GM23338 (cell line): ENCODE data around the gene LIN7A. TPM values are rescaled to one million over a fixed set of nuclear protein-coding genes. Genes with fewer than 3 reads are reported as not detected.

Experiments used
- ATAC-seq: fragments of 200-7000 bp; cut with Tn5 transposase; 3 replicates; pipeline ENCODE4 v1.9.1; 2020
- DNase-seq: peaks from one replicate; pipeline ENCODE4 v3.0.0-alpha.2; 2015; ENCODE audit warnings: low spot score
- H2AFZ ChIP-seq: fragments of 200-600 bp; sonication (generic); 2 replicates; pipeline ENCODE4 v1.8.0; 2016; ENCODE audit warnings: antibody characterized with exemption, mild to moderate bottlenecking, moderate library complexity
- H3F3A ChIP-seq: fragments of 200-600 bp; sonication (generic); replicated peaks from 2 replicates; pipeline ENCODE4 v1.8.0; 2017; ENCODE audit warnings: antibody characterized with exemption, mixed run types, low read depth
- H3K27ac ChIP-seq: fragments of 200-600 bp; sonication (generic); 2 replicates; pipeline ENCODE4 v1.6.1; 2016; ENCODE audit warnings: low read depth
- H3K27me3 ChIP-seq: fragments of 200-600 bp; sonication (generic); 2 replicates; pipeline ENCODE4 v1.8.0; 2016; ENCODE audit warnings: mild to moderate bottlenecking, mixed run types, moderate library complexity; ENCODE audit not compliant: insufficient read depth
- H3K36me3 ChIP-seq: fragments of 200-600 bp; sonication (generic); 2 replicates; pipeline ENCODE4 v1.8.0; 2016; ENCODE audit warnings: mild to moderate bottlenecking; ENCODE audit not compliant: insufficient read depth
- H3K4me1 ChIP-seq: fragments of 200-600 bp; sonication (generic); 2 replicates; pipeline ENCODE4 v1.8.0; 2016; ENCODE audit warnings: mild to moderate bottlenecking, moderate library complexity; ENCODE audit not compliant: insufficient read depth
- H3K4me2 ChIP-seq: fragments of 200-600 bp; sonication (generic); 2 replicates; pipeline ENCODE4 v1.7.1; 2017; ENCODE audit warnings: mixed run types
- H3K4me3 ChIP-seq: fragments of 200-600 bp; sonication (generic); 2 replicates; pipeline ENCODE4 v1.6.1; 2016; ENCODE audit warnings: mixed run types
- H3K79me2 ChIP-seq: fragments of 200-600 bp; sonication (generic); replicated peaks from 2 replicates; pipeline ENCODE4 v1.8.0; 2017; ENCODE audit warnings: mild to moderate bottlenecking; ENCODE audit not compliant: insufficient read depth
- H3K9me2 ChIP-seq: fragments of 200-600 bp; sonication (generic); 2 replicates; pipeline ENCODE4 v1.8.0; 2017; ENCODE audit not compliant: insufficient read depth
- H4K20me1 ChIP-seq: fragments of 200-600 bp; sonication (generic); replicated peaks from 2 replicates; pipeline ENCODE4 v1.8.0; 2017; ENCODE audit warnings: mild to moderate bottlenecking; ENCODE audit not compliant: insufficient read depth
- H3K27ac Mint-ChIP-seq: 2 replicates; pipeline ENCODE4 v1.8.0; 2020; ENCODE audit warnings: inconsistent platforms, mild to moderate bottlenecking, moderate library complexity, mixed read lengths
- H3K27me3 Mint-ChIP-seq: 3 replicates; pipeline ENCODE4 v1.8.0; 2022; ENCODE audit warnings: low read depth, mild to moderate bottlenecking, moderate library complexity, mixed read lengths, inconsistent platforms; ENCODE audit not compliant: insufficient read depth, poor library complexity
- H3K36me3 Mint-ChIP-seq: 3 replicates; pipeline ENCODE4 v1.8.0; 2021; ENCODE audit warnings: low read depth, mild to moderate bottlenecking, inconsistent platforms, moderate library complexity, mixed read lengths
- H3K4me1 Mint-ChIP-seq: 3 replicates; pipeline ENCODE4 v1.8.0; 2020; ENCODE audit warnings: mild to moderate bottlenecking, inconsistent platforms, mixed read lengths
- H3K4me3 Mint-ChIP-seq: 3 replicates; pipeline ENCODE4 v1.8.0; 2021; ENCODE audit warnings: moderate library complexity, mild to moderate bottlenecking, inconsistent platforms, mixed read lengths
- H3K9me3 Mint-ChIP-seq: 3 replicates; pipeline ENCODE4 v1.8.0; 2020; ENCODE audit warnings: moderate library complexity, mild to moderate bottlenecking, inconsistent platforms, mixed read lengths
- CREB1 ChIP-seq: fragments of 250-450 bp; sonication (Bioruptor Pico); IDR thresholded peaks from 2 replicates; pipeline ENCODE4 v1.5.0; 2020; ENCODE audit warnings: low read depth, mild to moderate bottlenecking, moderate library complexity
- EZH2 ChIP-seq: fragments of 200-600 bp; sonication (generic); IDR thresholded peaks from one replicate; pipeline ENCODE4 v1.8.0; 2017; ENCODE audit warnings: antibody characterized with exemption, mild to moderate bottlenecking, low read depth; ENCODE audit not compliant: unreplicated experiment
- POLR2AphosphoS5 ChIP-seq: IDR thresholded peaks from 2 replicates; pipeline ENCODE4 v1.6.1; 2016; ENCODE audit warnings: antibody characterized with exemption, low read depth
- STAT1 ChIP-seq: IDR thresholded peaks from one replicate; pipeline ENCODE4 v1.6.1; 2016; ENCODE audit warnings: antibody characterized with exemption; ENCODE audit not compliant: unreplicated experiment
- ZNF114 ChIP-seq: fragments of 250-450 bp; sonication (Bioruptor Pico); IDR thresholded peaks from 2 replicates; pipeline ENCODE4 v1.5.0; 2020; ENCODE audit warnings: mild to moderate bottlenecking, moderate library complexity
- ZNF331 ChIP-seq: fragments of 250-450 bp; sonication (Bioruptor Pico); IDR thresholded peaks from 2 replicates; pipeline ENCODE4 v1.5.0; 2020; ENCODE audit warnings: low read depth, mild to moderate bottlenecking, moderate library complexity
- polyA plus RNA-seq: library from polyadenylated mRNA; unstranded; fragments of >200 nt; fragmentation: Nextera tagmentation; extraction: Ambion mirVana; gene quantifications from 2 replicates; pipeline ENCODE4 v1.2.1, GENCODE V29; 2016
- total RNA-seq: library from RNA; depleted of rRNA; stranded (reverse); fragments of >200 nt; shearing (Covaris generic); gene quantifications from 2 replicates; pipeline ENCODE4 v1.2.3, GENCODE V29; 2014
- TF ChIP-seq, protein P1 (sequence below): IDR thresholded peaks from one replicate; pipeline ENCODE4 v1.6.1; 2018; ENCODE audit warnings: antibody characterized with exemption; ENCODE audit not compliant: unreplicated experiment
- TF ChIP-seq, protein P2 (sequence below), 2 experiments: fragments of 200-600 bp in 1 of 2; sonication (generic) in 1 of 2; conservative IDR thresholded peaks; 2 replicates each; pipeline versions ENCODE4 v1.5.1 to v1.6.1; 2016 to 2017; ENCODE audit warnings: antibody characterized with exemption in 2 of 2, low read depth in 2 of 2, mild to moderate bottlenecking in 2 of 2, moderate library complexity in 1 of 2
- TF ChIP-seq, protein P3 (sequence below): fragments of 250-450 bp; sonication (Bioruptor Pico); IDR thresholded peaks from 2 replicates; pipeline ENCODE4 v1.5.0; 2020; ENCODE audit warnings: mild to moderate bottlenecking, moderate library complexity

LIN7A gene
- total and polyA plus RNA-seq, 2 experiments from 2014 or later = 5.7 to 6.5 TPM

DNA sequence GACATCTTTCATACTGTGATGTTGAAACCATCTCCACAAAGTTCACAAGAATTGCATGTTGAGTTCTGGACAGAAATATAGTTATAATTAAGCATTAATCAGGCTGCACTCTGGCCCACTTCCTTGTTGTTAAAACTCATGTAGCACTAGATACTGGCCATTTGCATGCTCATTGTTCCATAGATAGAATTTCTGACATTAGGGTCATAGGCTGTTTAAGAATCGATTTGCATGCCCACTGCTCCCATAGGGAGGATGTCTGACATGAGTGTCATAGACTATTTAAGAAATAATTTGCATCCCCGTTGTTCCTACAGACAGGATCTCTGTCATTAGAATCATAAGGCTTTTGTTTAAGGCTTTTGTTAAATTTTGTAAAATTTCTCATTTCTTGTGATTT is 170.8 kb downstream of the LIN7A start:
- Histone ChIP-seq H3K4me3 (no peak overlapping the region), H2AFZ (no peak overlapping the region), H3K4me1 (peaks cover 47% of the 10 kb centered on the region), H3K27me3 (no peaks in the 10 kb centered on the region), H3F3A (no peaks in the 10 kb centered on the region), H4K20me1 (no peaks in the 10 kb centered on the region), H3K79me2 (no peaks in the 10 kb centered on the region), H3K9me2 (0 out of 2 replicates have a peak, but pooled peaks cover 1% of the 10 kb centered on the region), H3K27ac (no peak overlapping the region), H3K36me3 (no peaks in the 10 kb centered on the region), H3K4me2 (peak overlapping the region; percentile 53)
- Mint-ChIP-seq H3K27me3 (peaks cover 4% of the 10 kb centered on the region), H3K36me3 (no peaks in the 10 kb centered on the region), H3K4me3 (no peak overlapping the region), H3K27ac (no peak overlapping the region), H3K9me3 (no peaks in the 10 kb centered on the region), H3K4me1 (peaks cover 37% of the 10 kb centered on the region)
- DNase-seq = no peak
- TF ChIP-seq, protein P1, sequence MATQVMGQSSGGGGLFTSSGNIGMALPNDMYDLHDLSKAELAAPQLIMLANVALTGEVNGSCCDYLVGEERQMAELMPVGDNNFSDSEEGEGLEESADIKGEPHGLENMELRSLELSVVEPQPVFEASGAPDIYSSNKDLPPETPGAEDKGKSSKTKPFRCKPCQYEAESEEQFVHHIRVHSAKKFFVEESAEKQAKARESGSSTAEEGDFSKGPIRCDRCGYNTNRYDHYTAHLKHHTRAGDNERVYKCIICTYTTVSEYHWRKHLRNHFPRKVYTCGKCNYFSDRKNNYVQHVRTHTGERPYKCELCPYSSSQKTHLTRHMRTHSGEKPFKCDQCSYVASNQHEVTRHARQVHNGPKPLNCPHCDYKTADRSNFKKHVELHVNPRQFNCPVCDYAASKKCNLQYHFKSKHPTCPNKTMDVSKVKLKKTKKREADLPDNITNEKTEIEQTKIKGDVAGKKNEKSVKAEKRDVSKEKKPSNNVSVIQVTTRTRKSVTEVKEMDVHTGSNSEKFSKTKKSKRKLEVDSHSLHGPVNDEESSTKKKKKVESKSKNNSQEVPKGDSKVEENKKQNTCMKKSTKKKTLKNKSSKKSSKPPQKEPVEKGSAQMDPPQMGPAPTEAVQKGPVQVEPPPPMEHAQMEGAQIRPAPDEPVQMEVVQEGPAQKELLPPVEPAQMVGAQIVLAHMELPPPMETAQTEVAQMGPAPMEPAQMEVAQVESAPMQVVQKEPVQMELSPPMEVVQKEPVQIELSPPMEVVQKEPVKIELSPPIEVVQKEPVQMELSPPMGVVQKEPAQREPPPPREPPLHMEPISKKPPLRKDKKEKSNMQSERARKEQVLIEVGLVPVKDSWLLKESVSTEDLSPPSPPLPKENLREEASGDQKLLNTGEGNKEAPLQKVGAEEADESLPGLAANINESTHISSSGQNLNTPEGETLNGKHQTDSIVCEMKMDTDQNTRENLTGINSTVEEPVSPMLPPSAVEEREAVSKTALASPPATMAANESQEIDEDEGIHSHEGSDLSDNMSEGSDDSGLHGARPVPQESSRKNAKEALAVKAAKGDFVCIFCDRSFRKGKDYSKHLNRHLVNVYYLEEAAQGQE = no peak
- TF ChIP-seq, protein P2, sequence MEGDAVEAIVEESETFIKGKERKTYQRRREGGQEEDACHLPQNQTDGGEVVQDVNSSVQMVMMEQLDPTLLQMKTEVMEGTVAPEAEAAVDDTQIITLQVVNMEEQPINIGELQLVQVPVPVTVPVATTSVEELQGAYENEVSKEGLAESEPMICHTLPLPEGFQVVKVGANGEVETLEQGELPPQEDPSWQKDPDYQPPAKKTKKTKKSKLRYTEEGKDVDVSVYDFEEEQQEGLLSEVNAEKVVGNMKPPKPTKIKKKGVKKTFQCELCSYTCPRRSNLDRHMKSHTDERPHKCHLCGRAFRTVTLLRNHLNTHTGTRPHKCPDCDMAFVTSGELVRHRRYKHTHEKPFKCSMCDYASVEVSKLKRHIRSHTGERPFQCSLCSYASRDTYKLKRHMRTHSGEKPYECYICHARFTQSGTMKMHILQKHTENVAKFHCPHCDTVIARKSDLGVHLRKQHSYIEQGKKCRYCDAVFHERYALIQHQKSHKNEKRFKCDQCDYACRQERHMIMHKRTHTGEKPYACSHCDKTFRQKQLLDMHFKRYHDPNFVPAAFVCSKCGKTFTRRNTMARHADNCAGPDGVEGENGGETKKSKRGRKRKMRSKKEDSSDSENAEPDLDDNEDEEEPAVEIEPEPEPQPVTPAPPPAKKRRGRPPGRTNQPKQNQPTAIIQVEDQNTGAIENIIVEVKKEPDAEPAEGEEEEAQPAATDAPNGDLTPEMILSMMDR (conservative IDR thresholded peaks at IDR 0.05; ENCODE audit: low read depth in 2 of 2) = no peak
- TF ChIP-seq POLR2AphosphoS5 (no peak), ZNF114 (CRISPR knock-in tag) (no peak), EZH2 (no peak), STAT1 (no peak), ZNF331 (CRISPR knock-in tag) (no peak), CREB1 (CRISPR knock-in tag) (no peak)
- TF ChIP-seq, protein P3, sequence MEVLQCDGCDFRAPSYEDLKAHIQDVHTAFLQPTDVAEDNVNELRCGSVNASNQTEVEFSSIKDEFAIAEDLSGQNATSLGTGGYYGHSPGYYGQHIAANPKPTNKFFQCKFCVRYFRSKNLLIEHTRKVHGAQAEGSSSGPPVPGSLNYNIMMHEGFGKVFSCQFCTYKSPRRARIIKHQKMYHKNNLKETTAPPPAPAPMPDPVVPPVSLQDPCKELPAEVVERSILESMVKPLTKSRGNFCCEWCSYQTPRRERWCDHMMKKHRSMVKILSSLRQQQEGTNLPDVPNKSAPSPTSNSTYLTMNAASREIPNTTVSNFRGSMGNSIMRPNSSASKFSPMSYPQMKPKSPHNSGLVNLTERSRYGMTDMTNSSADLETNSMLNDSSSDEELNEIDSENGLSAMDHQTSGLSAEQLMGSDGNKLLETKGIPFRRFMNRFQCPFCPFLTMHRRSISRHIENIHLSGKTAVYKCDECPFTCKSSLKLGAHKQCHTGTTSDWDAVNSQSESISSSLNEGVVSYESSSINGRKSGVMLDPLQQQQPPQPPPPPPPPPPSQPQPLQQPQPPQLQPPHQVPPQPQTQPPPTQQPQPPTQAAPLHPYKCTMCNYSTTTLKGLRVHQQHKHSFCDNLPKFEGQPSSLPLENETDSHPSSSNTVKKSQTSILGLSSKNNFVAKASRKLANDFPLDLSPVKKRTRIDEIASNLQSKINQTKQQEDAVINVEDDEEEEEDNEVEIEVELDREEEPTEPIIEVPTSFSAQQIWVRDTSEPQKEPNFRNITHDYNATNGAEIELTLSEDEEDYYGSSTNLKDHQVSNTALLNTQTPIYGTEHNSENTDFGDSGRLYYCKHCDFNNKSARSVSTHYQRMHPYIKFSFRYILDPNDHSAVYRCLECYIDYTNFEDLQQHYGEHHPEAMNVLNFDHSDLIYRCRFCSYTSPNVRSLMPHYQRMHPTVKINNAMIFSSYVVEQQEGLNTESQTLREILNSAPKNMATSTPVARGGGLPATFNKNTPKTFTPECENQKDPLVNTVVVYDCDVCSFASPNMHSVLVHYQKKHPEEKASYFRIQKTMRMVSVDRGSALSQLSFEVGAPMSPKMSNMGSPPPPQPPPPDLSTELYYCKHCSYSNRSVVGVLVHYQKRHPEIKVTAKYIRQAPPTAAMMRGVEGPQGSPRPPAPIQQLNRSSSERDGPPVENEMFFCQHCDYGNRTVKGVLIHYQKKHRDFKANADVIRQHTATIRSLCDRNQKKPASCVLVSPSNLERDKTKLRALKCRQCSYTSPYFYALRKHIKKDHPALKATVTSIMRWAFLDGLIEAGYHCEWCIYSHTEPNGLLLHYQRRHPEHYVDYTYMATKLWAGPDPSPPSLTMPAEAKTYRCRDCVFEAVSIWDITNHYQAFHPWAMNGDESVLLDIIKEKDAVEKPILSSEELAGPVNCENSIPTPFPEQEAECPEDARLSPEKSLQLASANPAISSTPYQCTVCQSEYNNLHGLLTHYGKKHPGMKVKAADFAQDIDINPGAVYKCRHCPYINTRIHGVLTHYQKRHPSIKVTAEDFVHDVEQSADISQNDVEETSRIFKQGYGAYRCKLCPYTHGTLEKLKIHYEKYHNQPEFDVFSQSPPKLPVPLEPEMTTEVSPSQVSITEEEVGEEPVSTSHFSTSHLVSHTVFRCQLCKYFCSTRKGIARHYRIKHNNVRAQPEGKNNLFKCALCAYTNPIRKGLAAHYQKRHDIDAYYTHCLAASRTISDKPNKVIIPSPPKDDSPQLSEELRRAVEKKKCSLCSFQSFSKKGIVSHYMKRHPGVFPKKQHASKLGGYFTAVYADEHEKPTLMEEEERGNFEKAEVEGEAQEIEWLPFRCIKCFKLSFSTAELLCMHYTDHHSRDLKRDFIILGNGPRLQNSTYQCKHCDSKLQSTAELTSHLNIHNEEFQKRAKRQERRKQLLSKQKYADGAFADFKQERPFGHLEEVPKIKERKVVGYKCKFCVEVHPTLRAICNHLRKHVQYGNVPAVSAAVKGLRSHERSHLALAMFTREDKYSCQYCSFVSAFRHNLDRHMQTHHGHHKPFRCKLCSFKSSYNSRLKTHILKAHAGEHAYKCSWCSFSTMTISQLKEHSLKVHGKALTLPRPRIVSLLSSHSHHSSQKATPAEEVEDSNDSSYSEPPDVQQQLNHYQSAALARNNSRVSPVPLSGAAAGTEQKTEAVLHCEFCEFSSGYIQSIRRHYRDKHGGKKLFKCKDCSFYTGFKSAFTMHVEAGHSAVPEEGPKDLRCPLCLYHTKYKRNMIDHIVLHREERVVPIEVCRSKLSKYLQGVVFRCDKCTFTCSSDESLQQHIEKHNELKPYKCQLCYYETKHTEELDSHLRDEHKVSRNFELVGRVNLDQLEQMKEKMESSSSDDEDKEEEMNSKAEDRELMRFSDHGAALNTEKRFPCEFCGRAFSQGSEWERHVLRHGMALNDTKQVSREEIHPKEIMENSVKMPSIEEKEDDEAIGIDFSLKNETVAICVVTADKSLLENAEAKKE = no peak
- no peak for ATAC-seq
